Measurements from ENCODE around the gene EXOC2. TPM values are rescaled to one million over a fixed set of nuclear protein-coding genes. Genes with fewer than 3 reads are reported as not detected.

The EXOC2 gene
- total and polyA plus RNA-seq, 2 of the 13 experiments (the other 11 are each of a cell fraction or from before 2014, with no cell fraction given) = 12.6 to 22.9 TPM

GRCh38 chr6:729606-730320, 36.8 kb upstream of the EXOC2 start (continued):
- no peak for TF ChIP-seq PBX2 (CRISPR knock-in tag; IDR thresholded peaks at IDR 0.05)

GRCh38 chr6:727856-728255, 34.9 kb upstream of the EXOC2 start:
- H3K27me3 ChIP-seq (ENCODE audit: control insufficient read depth in 1 of 2, insufficient read depth in 2 of 2, low read length in 2 of 2) = peaks cover 5 to 76% of the 10 kb centered on the region in 2 experiments; a peak in 4 of 5 replicates
- intact Hi-C loops (cut with micrococcal nuclease; ENCODE audit: unreplicated experiment) = no loop called here
- no TSS peak for BruUV-seq (replicated peaks)

More at GRCh38 chr6:727856-728255, 34.9 kb upstream of the EXOC2 start:
- H3K4me2 ChIP-seq (ENCODE audit: low read depth, low read length) = no peak overlapping the region
- no peak overlapping the region for H2AFZ ChIP-seq (ENCODE audit: low read length)
- FAIRE-seq (no peak), DNase-seq (ENCODE audit: low spot score) (no peak), ATAC-seq (no peak)
- no peak overlapping the region for H3K4me3 ChIP-seq (replicated peaks in 1 of 3; ENCODE audit: insufficient read depth in 1 of 3, low read depth in 2 of 3, low read length in 3 of 3)
- H4K20me1 ChIP-seq (ENCODE audit: insufficient read depth, low read length) = no peaks in the 10 kb centered on the region
- H3K79me2 ChIP-seq (ENCODE audit: insufficient read depth, low read length) = no peaks in the 10 kb centered on the region
- H3K36me3 ChIP-seq (replicated peaks in 1 of 2; ENCODE audit: control insufficient read depth in 1 of 2, insufficient read depth in 2 of 2, low read length in 2 of 2) = no peaks in the 10 kb centered on the region
- ChIA-PET POLR2A (no interaction called here), CTCF (ENCODE audit: low intra/inter-chr PET ratio, low total read pairs) (no interaction called here)
- no peak overlapping the region for H3K9ac ChIP-seq (ENCODE audit: insufficient read depth, low read depth, low read length)
- H3K27ac ChIP-seq (ENCODE audit: extremely low read length, insufficient read depth, low read length) = no peak overlapping the region
- in situ Hi-C loops (cut with HindIII; ENCODE audit: extremely low pct_ligation_motif_present, low pct_unique_long_range_greater_than_20kb) = no loop called here
- 2% methylated on average over 3 of the region's 3 CpGs for WGBS (ENCODE audit: low lambda C conversion rate)
- TF ChIP-seq SSRP1 (CRISPR knock-in tag; IDR thresholded peaks at IDR 0.05) (no peak), LCORL (IDR thresholded peaks at IDR 0.05) (no peak), LCORL (CRISPR knock-in tag; IDR thresholded peaks at IDR 0.05) (no peak), PITX1 (CRISPR knock-in tag; IDR thresholded peaks at IDR 0.05) (no peak), ETV6 (CRISPR knock-in tag; conservative IDR thresholded peaks at IDR 0.05) (no peak), HNRNPL (IDR thresholded peaks at IDR 0.05; ENCODE audit: low read depth, low read length) (no peak), SATB2 (CRISPR knock-in tag; IDR thresholded peaks at IDR 0.05) (no peak), KLF6 (CRISPR knock-in tag; IDR thresholded peaks at IDR 0.05) (no peak), DPF2 (CRISPR knock-in tag; IDR thresholded peaks at IDR 0.05; ENCODE audit: borderline replicate concordance, low read depth) (no peak), ZNF800 (CRISPR knock-in tag; IDR thresholded peaks at IDR 0.05) (no peak), GATAD1 (CRISPR knock-in tag; IDR thresholded peaks at IDR 0.05) (no peak), ZNF605 (CRISPR knock-in tag; IDR thresholded peaks at IDR 0.05) (no peak), ZBTB25 (CRISPR knock-in tag; IDR thresholded peaks at IDR 0.05) (no peak), PRDM4 (CRISPR knock-in tag; IDR thresholded peaks at IDR 0.05; ENCODE audit: borderline replicate concordance) (no peak), MXD4 (CRISPR knock-in tag; IDR thresholded peaks at IDR 0.05) (no peak)
- H3K9me3 ChIP-seq (ENCODE audit: low read length) = no peaks in the 10 kb centered on the region
- no peaks in the 10 kb centered on the region for H3K4me1 ChIP-seq (ENCODE audit: insufficient read depth, low read length)

All from HepG2 (cell line).